ENCODE measurements around the gene IGF1R.

DNA sequence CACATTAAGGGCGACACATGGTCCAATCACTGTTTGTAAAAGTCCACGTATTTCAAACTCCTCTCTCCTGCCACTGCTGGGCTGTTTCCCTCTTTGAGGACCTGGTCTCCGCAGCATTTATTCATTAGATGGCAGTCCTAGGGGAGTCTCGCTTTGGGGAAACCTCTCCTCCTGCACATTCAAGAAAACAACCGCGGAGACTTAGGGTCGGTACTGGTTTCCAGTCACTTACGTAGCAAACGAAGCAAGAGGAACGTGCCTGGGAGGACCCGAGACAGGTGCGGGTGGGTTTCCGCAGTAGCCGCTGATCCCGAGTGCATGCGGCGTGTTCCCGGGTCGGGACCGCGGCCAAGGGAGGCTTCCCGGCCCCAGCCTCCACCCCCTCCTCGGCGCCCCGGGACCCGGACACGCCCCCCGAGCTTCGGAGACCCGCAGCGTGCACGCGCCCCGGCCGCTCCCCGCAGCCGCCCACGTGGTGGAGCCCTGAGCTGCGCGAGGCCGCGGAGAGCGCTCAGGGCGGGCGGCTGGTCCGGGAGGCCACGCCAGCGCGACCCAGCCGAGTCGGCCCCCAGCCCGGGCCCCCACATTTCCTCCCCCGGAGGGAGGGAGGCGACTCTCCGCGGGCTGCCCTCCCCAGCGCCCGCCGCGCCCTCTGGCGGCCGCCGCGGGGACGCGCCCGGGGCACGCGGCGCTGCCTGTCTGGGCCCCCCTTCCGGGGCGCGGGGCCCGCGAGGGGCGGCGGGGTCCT is 1.1 kb upstream of the IGF1R start:
- peak; percentile 34 to 41 for TF ChIP-seq CTCF (conservative IDR thresholded peaks at IDR 0.05 in 1 of 2, IDR thresholded peaks at IDR 0.05 in 1 of 2; ENCODE audit: extremely low read depth in 1 of 2, insufficient read depth in 1 of 2, low read depth in 1 of 2, low read length in 2 of 2)
- no peak for TF ChIP-seq EZH2 (IDR thresholded peaks at IDR 0.05; ENCODE audit: borderline replicate concordance, low read length)

Data from mammary epithelial cell (primary cell).